K562 (cell line): ENCODE measurements around the gene ATP2B1.

Experiments used
- CTCF ChIP-seq, 3 experiments: IDR thresholded peaks in 2 of 3; conservative IDR thresholded peaks in 1 of 3; 2 replicates each; pipeline ENCODE4 v1.5.1; 2011 to 2012; ENCODE audit warnings: low read length in 3 of 3, mild to moderate bottlenecking in 3 of 3, control low read depth in 2 of 3, improper control_type of control experiment in 1 of 3, inconsistent platforms in 1 of 3, low read depth in 1 of 3, mixed read lengths in 1 of 3, moderate library complexity in 1 of 3; ENCODE audit not compliant: insufficient read depth in 2 of 3
- CXXC5 ChIP-seq: fragments of 250-450 bp; sonication (Bioruptor Pico); IDR thresholded peaks from 2 replicates; pipeline ENCODE4 v1.8.0; 2022; ENCODE audit warnings: inconsistent platforms, mild to moderate bottlenecking, moderate library complexity
- JUN ChIP-seq, 2 experiments: sonication (generic) in 1 of 2; formaldehyde crosslinking in 1 of 2; IDR thresholded peaks; 2 replicates each; pipeline versions ENCODE4 v1.6.1 to v1.8.0; 2012 to 2022; ENCODE audit warnings: borderline replicate concordance in 2 of 2, mild to moderate bottlenecking in 2 of 2, improper control_type of control experiment in 1 of 2, low read depth in 1 of 2, low read length in 1 of 2, missing genetic modification reagents in 1 of 2
- LARP7 ChIP-seq: fragments of 450-650 bp; IDR thresholded peaks from 2 replicates; pipeline ENCODE4 v1.6.1; 2016
- PHF8 ChIP-seq: fragments of 200-600 bp; sonication (generic); IDR thresholded peaks from 2 replicates; pipeline ENCODE4 v1.6.1; 2012; ENCODE audit warnings: mixed run types, mild to moderate bottlenecking, inconsistent platforms, low read length, moderate library complexity, borderline replicate concordance
- TRIM28 ChIP-seq: fragments of 450-650 bp; IDR thresholded peaks from 2 replicates; pipeline ENCODE4 v1.6.1; 2017
- ZNF23 ChIP-seq: fragments of 250-450 bp; sonication (Bioruptor Pico); IDR thresholded peaks from 2 replicates; pipeline ENCODE4 v1.4.0; 2020; ENCODE audit warnings: mild to moderate bottlenecking
- ZNF384 ChIP-seq: IDR thresholded peaks from 2 replicates; pipeline ENCODE4 v1.6.1; 2012; ENCODE audit warnings: low read depth, low read length, improper control_type of control experiment

GRCh38 chr12:89736995-89737394 lies 28.4 kb upstream of the ATP2B1 start:
- TF ChIP-seq TRIM28 (no peak), PHF8 (no peak), LARP7 (no peak), ZNF384 (no peak), CTCF (IDR thresholded peaks at IDR 0.05 in 2 of 3, conservative IDR thresholded peaks at IDR 0.05 in 1 of 3; ENCODE audit: insufficient read depth in 2 of 3, low read depth in 1 of 3, low read length in 3 of 3) (no peak), CXXC5 (CRISPR knock-in tag) (no peak), JUN (IDR thresholded peaks at IDR 0.05; ENCODE audit: borderline replicate concordance, low read depth, low read length) (no peak), JUN (CRISPR knock-in tag; IDR thresholded peaks at IDR 0.05; ENCODE audit: borderline replicate concordance) (no peak), ZNF23 (CRISPR knock-in tag) (no peak)
